ENCODE data around the gene WFS1.
A peak's percentile ranks its signal among the peaks of the same experiment; 100 is the strongest.

WFS1 gene

GRCh38 chr4:6236816-6237390, 32.7 kb upstream of the WFS1 start:
- TF ChIP-seq CTCF (IDR thresholded peaks at IDR 0.05; ENCODE audit: low read depth, low read length) = no peak
- no peak overlapping the region for H3K4me3 ChIP-seq (ENCODE audit: low read depth, low read length)

GRCh38 chr4:6239486-6239885, 30.2 kb upstream of the WFS1 start:
- TF ChIP-seq CTCF (IDR thresholded peaks at IDR 0.05; ENCODE audit: low read depth, low read length) = no peak
- H3K4me3 ChIP-seq (ENCODE audit: low read depth, low read length) = no peak overlapping the region

- TF ChIP-seq CTCF (IDR thresholded peaks at IDR 0.05; ENCODE audit: low read depth, low read length) = no peak
- H3K4me3 ChIP-seq (ENCODE audit: low read depth, low read length) = no peak overlapping the region
Observed at GRCh38 chr4:6239968-6240367, 29.7 kb upstream of the WFS1 start.

GRCh38 chr4:6241062-6241845, 28.4 kb upstream of the WFS1 start:
- no peak overlapping the region for H3K4me3 ChIP-seq (ENCODE audit: low read depth, low read length)
- TF ChIP-seq CTCF (IDR thresholded peaks at IDR 0.05; ENCODE audit: low read depth, low read length) = no peak

- no peak for TF ChIP-seq CTCF (IDR thresholded peaks at IDR 0.05; ENCODE audit: low read depth, low read length)
- no peak overlapping the region for H3K4me3 ChIP-seq (ENCODE audit: low read depth, low read length)
Observed at GRCh38 chr4:6242271-6243029, 27.2 kb upstream of the WFS1 start.

- TF ChIP-seq CTCF (IDR thresholded peaks at IDR 0.05; ENCODE audit: low read depth, low read length) = no peak
- peak overlapping the region; percentile 24; the same call in 1 of the 2 replicates for H3K4me3 ChIP-seq (ENCODE audit: low read depth, low read length)
Observed at GRCh38 chr4:6245246-6246169, 24.1 kb upstream of the WFS1 start.
